Astrocyte of the cerebellum (primary cell): Measurements from ENCODE around the gene CACNA1G.

Experiments used
- DNase-seq: peaks from one replicate; pipeline ENCODE4 v3.0.0-alpha.2; 2011; ENCODE audit warnings: low read depth
- H3K4me3 ChIP-seq: 2 replicates; pipeline ENCODE4 v1.5.1; 2011; ENCODE audit warnings: mild to moderate bottlenecking, low read depth, low read length, moderate library complexity
- CTCF ChIP-seq: IDR thresholded peaks from 2 replicates; pipeline ENCODE4 v1.5.1; 2012; ENCODE audit warnings: low read length, low read depth, moderate library complexity, mild to moderate bottlenecking; ENCODE audit errors: missing control alignments
- in situ Hi-C: cut with HindIII; loops from 2 replicates; pipeline ENCODE4 v1.10.0; 2017; ENCODE audit warnings: low sequenced_read_pairs

Gene CACNA1G

GRCh38 chr17:50631195-50631907 is 70.8 kb downstream of the CACNA1G start:
- in situ Hi-C loops: no loop called here
- no peak for DNase-seq
- no peak for TF ChIP-seq CTCF

GRCh38 chr17:50631908-50632571 is 71.5 kb downstream of the CACNA1G start:
- no peak overlapping the region for H3K4me3 ChIP-seq
- TF ChIP-seq CTCF: no peak
- in situ Hi-C loops: no loop called here
- DNase-seq: no peak

More at GRCh38 chr17:50631195-50631907, 70.8 kb downstream of the CACNA1G start:
- no peak overlapping the region for H3K4me3 ChIP-seq

- no peak overlapping the region for H3K4me3 ChIP-seq
- no peak for DNase-seq
- TF ChIP-seq CTCF: no peak
- in situ Hi-C loops: no loop called here
Measured at GRCh38 chr17:50632637-50633036, 72.1 kb downstream of the CACNA1G start.

GRCh38 chr17:50633683-50634082 is 73.2 kb downstream of the CACNA1G start:
- in situ Hi-C loops: no loop called here
- no peak for TF ChIP-seq CTCF
- DNase-seq: no peak
- no peak overlapping the region for H3K4me3 ChIP-seq

- peak within 1 kb of the TSS; percentile 50 for H3K4me3 ChIP-seq
- no peak for TF ChIP-seq CTCF
- no peak for DNase-seq
- in situ Hi-C loops: no loop called here
Measured at GRCh38 chr17:50634224-50634914, 73.9 kb downstream of the CACNA1G start, which contains the start of gene ABCC3. ABCC3 (plus strand) TSS chr17:50634881; CDS start chr17:50634937, 56 bp downstream.

GRCh38 chr17:50634915-50635731 is 74.6 kb downstream of the CACNA1G start:
- peak overlapping the region; percentile 50 for H3K4me3 ChIP-seq
- DNase-seq: no peak
- in situ Hi-C loops: loop anchor here (5.0 kb wide), 1 partner anchor 43 kb away; no protein-coding TSS in a partner anchor
- no peak for TF ChIP-seq CTCF
